Islet of Langerhans (tissue), 1 donor: ENCODE measurements around the gene SBNO2.
A peak's percentile ranks its signal among the peaks of the same experiment; 100 is the strongest.

Source experiments
- FAIRE-seq: peaks from one replicate; lab custom pipeline; 2011; peaks lifted over from hg19 to GRCh38; lab: Jason Lieb, UNC

The SBNO2 gene

DNA sequence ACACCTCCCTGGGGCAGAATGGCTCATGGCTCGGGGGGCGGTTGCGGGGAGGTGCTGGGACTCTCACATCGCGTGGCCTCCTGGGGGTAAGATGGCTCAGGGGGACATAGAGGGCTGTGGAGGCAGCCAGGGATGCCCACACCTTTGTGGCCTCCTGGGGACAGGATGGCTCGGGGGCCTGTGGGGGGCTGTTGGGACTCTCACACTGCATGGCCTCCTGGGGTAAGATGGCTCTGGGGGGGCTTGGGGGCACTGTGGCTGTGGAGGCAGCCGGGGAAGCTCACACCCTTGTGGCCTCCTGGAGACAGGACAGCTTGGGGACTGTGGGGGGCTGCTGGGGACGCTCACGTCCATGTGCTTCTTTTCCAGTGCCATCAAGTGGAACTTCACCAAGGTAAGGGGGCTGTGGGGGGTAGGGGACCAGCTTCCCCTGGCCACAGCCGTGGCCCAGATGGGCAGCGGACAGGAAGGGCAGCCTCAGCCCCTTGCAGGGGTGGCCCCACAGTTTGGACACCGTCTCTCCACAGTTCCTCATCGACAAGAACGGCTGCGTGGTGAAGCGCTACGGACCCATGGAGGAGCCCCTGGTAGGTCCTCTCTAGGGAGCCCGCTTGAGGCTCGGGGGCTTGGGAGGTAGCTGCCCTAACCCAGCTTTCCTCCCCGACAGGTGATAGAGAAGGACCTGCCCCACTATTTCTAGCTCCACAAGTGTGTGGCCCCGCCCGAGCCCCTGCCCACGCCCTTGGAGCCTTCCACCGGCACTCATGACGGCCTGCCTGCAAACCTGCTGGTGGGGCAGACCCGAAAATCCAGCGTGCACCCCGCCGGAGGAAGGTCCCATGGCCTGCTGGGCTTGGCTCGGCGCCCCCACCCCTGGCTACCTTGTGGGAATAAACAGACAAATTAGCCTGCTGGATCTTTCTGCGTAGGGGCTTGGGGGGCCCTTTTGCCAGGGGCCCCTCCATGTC is 67.9 kb downstream of the SBNO2 start:
- FAIRE-seq, result no peak

GRCh38 chr19:1105008-1105872 is 68.8 kb downstream of the SBNO2 start:
- FAIRE-seq, result no peak

GRCh38 chr19:1104311-1105007 is 69.6 kb downstream of the SBNO2 start:
- no peak for FAIRE-seq

DNA sequence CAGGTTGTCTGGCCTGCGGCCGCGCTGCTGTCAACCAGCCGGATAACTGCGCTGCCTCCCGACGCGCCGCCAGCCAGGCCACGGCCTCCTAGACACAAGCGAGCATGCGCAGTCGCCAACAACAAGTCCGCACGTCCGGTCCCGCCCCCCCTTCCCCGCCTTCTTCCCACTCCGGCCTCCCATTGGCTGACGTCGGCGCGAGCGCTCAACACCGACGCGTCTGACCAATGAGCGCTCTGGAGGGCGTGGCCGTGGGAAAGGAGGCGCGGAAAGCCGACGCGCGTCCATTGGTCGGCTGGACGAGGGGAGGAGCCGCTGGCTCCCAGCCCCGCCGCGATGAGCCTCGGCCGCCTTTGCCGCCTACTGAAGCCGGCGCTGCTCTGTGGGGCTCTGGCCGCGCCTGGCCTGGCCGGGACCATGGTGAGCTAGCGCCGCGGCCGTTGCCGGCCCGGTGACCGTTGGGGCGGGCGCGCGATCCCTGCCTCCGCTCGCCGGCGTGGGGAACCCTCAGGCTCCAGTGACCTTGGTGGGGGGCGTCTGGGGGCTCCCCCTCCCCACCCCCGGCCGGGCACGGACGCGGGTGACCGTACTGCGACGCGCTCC is 70.3 kb downstream of the SBNO2 start, which contains the start of gene GPX4:
GPX4 (plus strand) TSS at position 287 of the 603 bp plus-strand sequence; CDS start at position 337, 50 bp downstream.
- peak; percentile 73 for FAIRE-seq

GRCh38 chr19:1103132-1103707 is 70.8 kb downstream of the SBNO2 start:
- FAIRE-seq, result no peak

DNA sequence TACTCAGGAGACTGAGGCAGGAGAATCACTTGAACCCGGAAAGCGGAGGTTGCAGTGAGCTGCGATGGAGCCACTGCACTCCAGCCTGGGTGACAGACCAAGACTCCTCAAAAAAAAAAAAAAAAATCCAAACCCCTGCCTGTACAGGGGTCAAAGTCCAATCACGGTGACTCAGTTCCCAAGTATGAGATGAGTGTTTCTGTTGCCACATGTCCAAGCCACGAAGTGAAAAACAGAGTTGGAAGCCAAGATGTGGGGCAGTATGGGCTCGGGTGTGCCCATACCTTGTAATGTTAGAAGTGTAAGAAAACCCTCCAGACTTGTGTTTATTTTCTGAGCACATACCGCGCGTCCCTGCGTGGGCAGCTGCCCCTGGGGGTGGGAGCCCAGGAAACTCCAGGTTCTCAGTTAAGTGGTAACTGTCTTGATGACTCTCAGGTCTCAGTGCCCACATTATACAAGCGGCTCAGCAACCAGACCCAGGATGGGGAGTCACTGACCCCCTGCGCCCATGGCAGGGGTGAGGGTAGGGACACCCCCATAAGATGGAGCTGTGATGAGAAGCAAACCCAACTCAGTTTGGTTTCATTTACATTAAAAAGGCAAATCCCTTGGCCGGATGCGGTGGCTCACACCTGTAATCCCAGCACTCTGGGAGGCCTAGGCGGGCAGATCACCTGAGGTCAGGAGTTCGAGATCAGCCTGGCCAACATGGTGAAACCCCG is 71.5 kb downstream of the SBNO2 start:
- no peak for FAIRE-seq

DNA sequence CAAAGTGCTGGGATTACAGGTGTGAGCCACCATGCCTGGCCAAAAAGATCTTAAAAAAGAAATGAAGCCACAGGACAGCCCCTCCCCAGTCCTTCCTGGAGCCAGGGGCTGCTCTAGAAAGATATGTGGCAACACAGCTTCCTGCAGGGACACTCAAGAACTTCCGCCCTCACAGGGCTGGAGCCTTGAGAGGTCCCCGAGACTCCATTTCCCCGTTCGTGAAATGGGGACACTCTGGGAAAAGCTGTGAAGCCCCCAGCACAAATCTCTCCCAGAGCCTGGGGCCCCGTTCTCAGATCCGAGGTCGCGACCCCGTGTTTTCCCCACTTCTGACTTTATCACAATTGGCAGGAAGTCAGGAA is 72.8 kb downstream of the SBNO2 start:
- no peak for FAIRE-seq

DNA sequence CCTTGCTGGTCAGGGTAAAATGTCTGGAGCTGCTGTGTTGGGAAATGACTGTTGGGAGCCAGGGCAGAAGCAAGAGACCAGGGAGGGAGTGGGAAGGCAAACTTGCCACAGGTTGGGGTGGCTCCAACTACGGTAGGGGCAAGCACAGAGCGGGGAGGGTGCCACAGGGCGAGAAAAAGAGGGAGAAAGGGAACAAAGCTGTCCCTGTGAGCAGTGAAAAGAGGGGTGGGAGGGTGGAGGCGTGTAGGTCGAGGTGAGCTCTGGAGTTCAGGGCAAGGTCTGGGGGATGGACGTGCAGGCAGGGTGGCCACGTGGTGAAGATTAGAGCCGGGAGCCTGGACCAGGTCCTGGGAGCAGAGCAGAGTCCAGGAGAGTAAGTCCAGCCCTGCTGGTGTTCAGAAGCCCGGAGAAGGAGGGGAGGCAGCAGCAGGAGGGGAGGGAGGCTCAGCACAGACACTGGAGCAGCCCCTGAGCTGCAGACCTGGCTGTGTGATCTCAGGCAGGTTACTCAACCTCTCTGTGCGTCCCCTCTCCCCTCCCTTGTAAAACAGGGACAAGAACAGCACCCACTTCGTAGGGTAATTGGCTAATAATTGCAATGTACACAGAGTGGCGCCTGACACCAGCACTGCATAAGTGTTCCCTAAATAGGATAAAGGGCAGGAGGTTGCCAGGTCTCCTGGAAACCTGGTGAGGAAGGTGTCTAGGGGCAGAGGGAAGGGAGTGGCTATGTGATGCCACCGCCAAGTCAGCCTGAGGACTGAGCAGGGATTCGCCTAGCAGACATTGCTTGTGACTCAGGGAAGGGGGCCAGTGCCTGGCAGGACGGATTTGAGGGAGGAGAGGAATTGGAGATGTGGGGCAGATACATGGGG is 75.7 kb downstream of the SBNO2 start:
- no peak for FAIRE-seq

DNA sequence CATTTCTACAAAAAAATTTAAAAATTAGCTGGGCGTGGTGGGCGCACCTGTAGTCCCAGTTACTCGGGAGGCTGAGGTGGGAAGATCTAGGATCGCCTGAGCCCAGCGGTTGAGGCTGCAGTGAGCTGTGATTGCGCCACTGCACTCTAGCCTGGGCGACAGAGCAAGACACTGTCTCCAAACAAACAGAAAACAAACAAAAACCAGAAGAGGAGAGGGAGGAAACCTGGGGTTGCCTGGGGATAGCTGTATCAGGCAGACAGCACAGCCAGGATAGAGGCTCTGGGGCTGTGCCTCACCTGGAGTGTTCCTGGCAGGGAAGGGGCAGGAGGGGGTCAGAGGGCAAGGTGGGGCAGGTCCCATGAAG is 76.3 kb downstream of the SBNO2 start:
- no peak for FAIRE-seq

- FAIRE-seq, result peak; percentile 79
Measured at GRCh38 chr19:1094978-1095701, 78.9 kb downstream of the SBNO2 start, which contains the start of gene POLR2E. POLR2E (minus strand) TSS chr19:1095375; CDS start chr19:1095315, 60 bp downstream.

GRCh38 chr19:1094655-1094977 is 79.5 kb downstream of the SBNO2 start:
- no peak for FAIRE-seq

DNA sequence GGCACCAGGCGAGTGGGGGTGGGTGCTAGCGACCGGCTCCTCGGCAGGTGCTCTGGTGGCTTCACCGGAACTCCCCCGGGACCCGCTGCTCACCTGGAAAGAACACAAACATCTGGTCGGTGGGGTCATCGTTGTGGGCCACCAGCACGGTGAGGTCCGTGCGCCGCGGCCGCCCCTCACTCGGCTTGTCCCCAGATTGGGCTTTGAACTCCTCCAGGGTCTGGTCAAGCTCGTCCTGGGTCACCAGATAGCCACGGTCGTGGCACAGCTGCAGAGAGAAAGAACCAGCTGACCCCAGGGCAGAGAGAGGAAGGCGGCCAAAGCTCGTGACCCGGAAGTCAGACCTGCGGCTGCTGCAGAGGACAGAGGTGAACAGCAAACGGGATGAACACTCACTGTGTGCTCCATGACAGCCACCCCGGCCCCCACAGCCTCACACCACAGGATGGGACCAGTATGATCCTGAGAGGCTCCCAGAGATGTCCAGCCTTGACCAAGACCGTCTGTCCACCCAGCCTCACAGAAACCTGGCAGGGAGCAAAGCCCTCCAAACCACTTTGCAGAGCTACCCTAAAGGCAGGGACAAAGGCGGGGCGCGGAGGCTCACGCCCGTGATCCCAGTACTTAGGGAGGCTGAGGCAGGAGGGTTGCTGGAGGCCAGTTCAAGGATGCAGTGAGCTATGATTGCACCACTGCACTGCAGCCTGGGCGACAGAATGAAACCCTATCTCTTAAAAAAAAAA is 80.1 kb downstream of the SBNO2 start:
- FAIRE-seq, result no peak

GRCh38 chr19:1093330-1093729 is 80.7 kb downstream of the SBNO2 start:
- FAIRE-seq, result no peak

DNA sequence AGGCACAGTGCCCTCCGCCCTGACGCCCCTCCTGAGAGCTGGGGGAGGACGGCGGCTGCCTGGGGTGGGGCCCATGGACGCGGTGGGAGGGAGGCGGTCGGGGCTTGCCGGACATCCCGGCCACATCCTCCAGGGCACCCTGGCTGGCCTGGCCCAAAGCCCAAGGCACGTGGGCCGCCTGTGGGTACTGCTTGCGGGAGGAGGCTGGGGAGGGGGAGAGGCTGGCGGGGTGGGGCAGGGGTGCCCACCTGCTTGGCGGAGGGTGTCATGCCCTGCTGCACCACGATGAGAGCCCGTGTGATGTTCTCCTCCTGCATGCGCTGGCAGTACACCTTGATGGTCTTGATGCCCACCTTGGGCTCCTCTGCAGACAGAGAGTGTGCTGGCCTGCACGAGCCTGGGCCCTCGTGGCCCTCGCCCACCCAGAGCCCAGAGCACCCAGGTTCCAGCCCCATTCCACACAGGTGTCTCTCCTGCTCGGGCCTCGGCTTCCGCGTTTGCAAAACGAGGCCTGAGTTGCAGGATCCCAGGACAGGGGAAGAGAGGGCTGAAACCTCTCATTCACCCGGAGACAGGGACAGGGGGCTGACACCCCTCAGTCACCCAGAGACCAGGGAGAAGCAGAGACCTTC is 82.4 kb downstream of the SBNO2 start:
- no peak for FAIRE-seq

- FAIRE-seq, result no peak
Measured at GRCh38 chr19:1090731-1091543, 83.1 kb downstream of the SBNO2 start.

- FAIRE-seq, result no peak
Measured at GRCh38 chr19:1089891-1090290, 84.2 kb downstream of the SBNO2 start.

- no peak for FAIRE-seq
Measured at GRCh38 chr19:1089126-1089771, 84.8 kb downstream of the SBNO2 start.
